Measurements from ENCODE around the gene CORO2A.

- TF ChIP-seq CTCF (IDR thresholded peaks at IDR 0.05; ENCODE audit: control extremely low read depth in 1 of 3, insufficient read depth in 1 of 3, low read depth in 1 of 3, low read length in 3 of 3) (peak in 2 of 3 experiments; percentile 33 to 59; a peak in 2 of 4 replicates), CHD7 (IDR thresholded peaks at IDR 0.05; ENCODE audit: insufficient replicate concordance, low read length) (no peak), SP1 (IDR thresholded peaks at IDR 0.05; ENCODE audit: low read depth, low read length) (no peak), E2F6 (IDR thresholded peaks at IDR 0.05) (no peak), ZNF274 (IDR thresholded peaks at IDR 0.05; ENCODE audit: borderline replicate concordance, extremely low read depth, low read length) (no peak), CHD1 (IDR thresholded peaks at IDR 0.05; ENCODE audit: low read depth, low read length) (no peak), TBP (IDR thresholded peaks at IDR 0.05; ENCODE audit: low read depth, low read length) (no peak), RXRA (IDR thresholded peaks at IDR 0.05; ENCODE audit: insufficient read depth, low read depth, low read length) (no peak), RNF2 (IDR thresholded peaks at IDR 0.05; ENCODE audit: borderline replicate concordance, low read depth, low read length, missing control alignments, poor library complexity, severe bottlenecking) (no peak), ATF3 (IDR thresholded peaks at IDR 0.05; ENCODE audit: insufficient read depth, low read depth, low read length) (no peak)
These were observed 49.2 kb upstream of the CORO2A start for GRCh38 chr9:98241357-98242300.
